NCI-H1436 treated with DMSO at 0.1 percent for 48 hours (cell line): ENCODE data around the gene KCNJ3.
"Not testable (repeated sequence)": the region's sequence is repeated elsewhere in the genome, so short reads cannot be mapped to it uniquely, and the experiment has no call there.

Source experiments
- DNase-seq: peaks from one replicate; lab custom pipeline; 2025; lab: John Stamatoyannopoulos, UW

KCNJ3 gene

DNA sequence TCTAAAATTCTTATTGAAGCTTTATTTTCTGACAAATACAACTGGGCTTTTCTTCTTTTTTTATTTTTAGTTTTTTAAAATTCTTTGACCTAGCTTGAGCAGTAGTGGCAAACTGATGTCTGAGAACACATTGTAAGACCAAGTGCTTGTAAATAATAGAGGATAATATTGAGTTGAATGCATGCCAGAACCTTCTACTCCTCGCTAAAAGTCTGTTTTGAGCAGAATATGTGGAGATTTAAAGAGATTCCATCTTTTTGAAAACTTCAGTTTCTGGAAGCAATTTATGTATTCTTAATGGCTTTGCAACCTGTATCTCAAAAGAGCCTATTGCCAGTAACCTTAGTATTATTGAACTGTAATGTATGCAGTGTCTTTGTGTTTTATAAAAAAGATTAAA is 148.3 kb downstream of the KCNJ3 start:
- no peak for DNase-seq

DNA sequence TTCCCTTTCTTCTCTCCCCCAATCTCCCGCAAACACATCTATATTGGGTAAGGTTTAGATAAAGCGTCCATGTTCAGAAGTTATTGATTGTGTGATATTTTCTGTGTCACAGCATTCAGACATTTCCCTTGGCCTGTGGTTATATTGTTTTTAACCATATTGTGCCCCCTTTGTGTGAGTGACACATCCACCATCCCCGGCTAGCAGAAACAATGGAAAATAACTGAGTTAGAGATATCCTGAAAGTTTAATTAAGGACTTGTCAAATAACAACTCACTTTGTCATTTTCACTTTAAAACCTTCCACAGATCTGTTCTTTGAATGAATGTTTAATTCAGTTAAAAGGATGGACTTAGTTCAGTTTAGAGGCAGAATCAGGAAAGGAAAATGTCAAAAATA is 151.0 kb downstream of the KCNJ3 start:
- DNase-seq: no peak

GRCh38 chr2:154850532-154850931 is 152.0 kb downstream of the KCNJ3 start:
- DNase-seq: no peak

- DNase-seq: no peak
These were observed 156.6 kb downstream of the KCNJ3 start for GRCh38 chr2:154855138-154855537.

GRCh38 chr2:154867151-154867550 is 168.7 kb downstream of the KCNJ3 start:
- not testable (repeated sequence) for DNase-seq

- no peak for DNase-seq
These were observed 177.5 kb downstream of the KCNJ3 start for GRCh38 chr2:154875999-154876398.

DNA sequence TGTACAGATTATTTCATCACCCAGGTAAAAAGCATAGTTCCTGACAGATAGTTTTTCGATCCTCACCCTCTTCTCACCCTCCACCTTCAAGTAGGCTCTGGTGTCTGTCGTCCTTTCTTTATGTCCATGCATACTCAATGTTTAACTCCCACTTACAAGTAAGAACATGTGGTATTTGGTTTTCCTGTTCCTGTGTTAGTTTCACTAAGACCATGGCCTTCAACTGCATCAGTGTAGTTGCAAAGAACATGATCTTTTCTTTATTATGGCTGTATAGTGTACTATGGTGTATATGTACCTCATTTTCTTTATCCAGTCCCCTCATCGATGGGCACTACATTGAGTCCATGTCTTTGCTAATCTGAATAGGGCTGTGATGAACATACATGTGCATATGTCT is 184.2 kb downstream of the KCNJ3 start:
- DNase-seq: no peak

DNA sequence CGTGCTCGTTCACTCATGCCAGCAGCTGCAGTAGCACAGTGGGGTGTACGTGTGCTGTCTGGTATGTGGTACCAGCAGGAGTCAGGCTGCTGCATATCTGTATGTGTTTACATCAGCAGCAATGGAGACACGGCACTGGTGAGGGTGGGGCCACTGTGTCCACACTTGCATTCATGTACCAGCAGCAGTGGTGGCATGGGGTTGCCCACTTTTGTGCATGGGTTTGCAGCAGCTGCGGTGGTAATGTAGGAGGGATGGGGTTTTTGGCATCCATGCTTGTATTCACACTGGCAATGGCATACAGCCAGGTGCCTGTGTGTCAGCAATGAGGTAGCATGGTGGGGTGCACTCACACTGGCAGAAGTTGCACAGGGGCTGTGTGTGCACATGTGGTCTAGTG is 187.8 kb downstream of the KCNJ3 start:
- DNase-seq: no peak

- no peak for DNase-seq
These were observed 199.8 kb downstream of the KCNJ3 start for GRCh38 chr2:154898269-154898668.

- DNase-seq: no peak
These were observed 202.6 kb downstream of the KCNJ3 start for GRCh38 chr2:154901063-154901462.
